Sigmoid colon (tissue), 7 donors: ENCODE results near the gene GSTT4. TPM values are rescaled to one million over a fixed set of nuclear protein-coding genes. Genes with fewer than 3 reads are reported as not detected.
A peak's percentile ranks its signal among the peaks of the same experiment; 100 is the strongest.
"Not testable (repeated sequence)": the region's sequence is repeated elsewhere in the genome, so short reads cannot be mapped to it uniquely, and the experiment has no call there.

Experiments
- DNase-seq: peaks from one replicate; pipeline ENCODE4 v3.0.0-alpha.2; 2019
- H3K27ac ChIP-seq, 4 donors: fragments of 200-600 bp; sonication (generic); one replicate each; pipeline ENCODE4 v1.5.1; 2016 to 2019; ENCODE audit warnings: mild to moderate bottlenecking in 1 of 4
- H3K27me3 ChIP-seq, 3 donors: fragments of 200-600 bp; sonication (generic); one replicate each; pipeline ENCODE4 v1.5.1; 2019; ENCODE audit warnings: mild to moderate bottlenecking in 1 of 3
- H3K36me3 ChIP-seq, 4 donors: fragments of 200-600 bp; sonication (generic); one replicate each; pipeline ENCODE4 v1.5.1; 2016 to 2019
- H3K4me1 ChIP-seq, 4 donors: fragments of 200-600 bp; sonication (generic); one replicate each; pipeline ENCODE4 v1.5.1; 2017 to 2019
- H3K4me3 ChIP-seq, 4 donors: fragments of 200-600 bp; sonication (generic); one replicate each; pipeline ENCODE4 v1.5.1; 2017 to 2019; ENCODE audit warnings: mild to moderate bottlenecking in 2 of 4, moderate library complexity in 1 of 4
- H3K9me3 ChIP-seq, 4 donors: fragments of 200-600 bp in 3 of 4; sonication (generic) in 3 of 4; one replicate each; pipeline versions ENCODE4 v1.5.1 to v1.6.1; 2013 to 2019
- EP300 ChIP-seq, 4 donors: sonication (generic); formaldehyde crosslinking; IDR thresholded peaks; one replicate each; pipeline ENCODE4 v1.6.1; 2017; ENCODE audit warnings: antibody characterized with exemption in 4 of 4
- POLR2A ChIP-seq, 2 donors: fragments of 450-650 bp; IDR thresholded peaks; one replicate each; pipeline ENCODE4 v1.6.1; 2016; ENCODE audit warnings: antibody characterized with exemption in 2 of 2, mild to moderate bottlenecking in 2 of 2, moderate library complexity in 2 of 2
- POLR2AphosphoS5 ChIP-seq, 4 donors: sonication (generic); formaldehyde crosslinking; IDR thresholded peaks; one replicate each; pipeline ENCODE4 v1.6.1; 2017; ENCODE audit warnings: antibody characterized with exemption in 4 of 4
- WGBS, 2 donors: extraction: QIAGEN DNeasy Blood & Tissue Kit; methylation state at CpG; one replicate each; pipeline ENCODE4 v1.1.7; 2013; 5-methylcytosine and 5-hydroxymethylcytosine counted together
- intact Hi-C: fragments of 100-400 bp; cut with DNase I; formaldehyde crosslinking; loops from one replicate; pipeline ENCODE4 v1.15.1; 2023
- polyA plus RNA-seq, 3 donors: library from polyadenylated mRNA; stranded (reverse); fragments of 200-250 nt; gene quantifications; one replicate each; pipeline ENCODE4 v1.2.3, GENCODE V29; 2013
- total RNA-seq, 4 donors: library from RNA; depleted of rRNA; stranded (reverse); fragments of >200 nt; gene quantifications; one replicate each; pipeline ENCODE4 v1.1.0, GENCODE V29; 2016
- TF ChIP-seq, protein P1 (sequence below), 4 experiments: fragments of 450-650 bp in 3 of 4; fragments of 200-600 bp in 1 of 4; IDR thresholded peaks; one replicate each; pipeline ENCODE4 v1.5.1; 2016 to 2019; ENCODE audit warnings: antibody characterized with exemption in 4 of 4, mild to moderate bottlenecking in 3 of 4, moderate library complexity in 2 of 4
- donor health status: healthy with polysubstance abuse.
- donor health status: Bipolar disorder and iron deficiency.
- donor health status: healthy.

Gene GSTT4
- total and polyA plus RNA-seq, 7 donors, result not detected

DNA sequence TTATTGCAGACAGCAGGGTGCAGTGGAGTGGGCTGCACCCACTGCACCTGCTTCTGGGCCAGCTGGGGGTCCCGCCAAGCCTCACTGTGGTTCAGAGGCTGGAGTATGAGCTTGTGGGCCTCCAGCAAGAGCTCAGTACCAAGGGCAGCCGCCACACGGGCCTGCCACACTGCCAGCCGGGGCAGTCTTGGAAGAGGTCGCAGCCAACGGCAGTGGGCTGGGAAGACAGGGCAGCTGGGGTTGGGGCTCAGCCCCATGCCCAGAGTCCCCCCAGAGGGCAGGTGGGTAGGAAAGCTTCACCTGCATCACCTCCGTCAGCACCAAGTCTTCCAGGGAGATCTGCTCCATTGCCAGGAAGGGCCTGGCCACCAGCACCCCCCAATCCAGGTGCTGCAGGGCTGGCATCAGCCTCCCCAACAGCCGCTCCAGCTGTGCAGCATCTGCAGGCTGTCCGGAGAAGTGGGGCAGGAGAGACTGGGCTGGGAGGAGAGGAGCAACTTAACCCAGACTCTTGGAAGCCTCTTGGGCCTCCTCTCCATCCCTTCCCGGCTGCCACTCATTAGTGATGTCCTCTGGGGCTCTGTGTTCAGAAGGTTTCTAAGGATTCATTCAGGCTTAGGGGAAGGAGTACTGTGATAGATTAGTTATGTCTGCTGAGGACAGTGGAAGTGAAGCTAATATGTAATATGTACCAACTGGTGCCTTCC, 1.1 kb upstream of the GSTT4 start:
- intact Hi-C loops, result no loop called here
- Histone ChIP-seq H3K9me3 (no peaks in the 10 kb centered on the region), H3K27ac (peak overlapping the region in 1 of 4 donors; percentile 66), H3K27me3 (no peaks in the 10 kb centered on the region), H3K4me3 (no peak overlapping the region), H3K4me1 (peaks cover 0 to 10% (median 4%) of the 10 kb centered on the region in 4 donors), H3K36me3 (no peaks in the 10 kb centered on the region)
- TF ChIP-seq, protein P1, sequence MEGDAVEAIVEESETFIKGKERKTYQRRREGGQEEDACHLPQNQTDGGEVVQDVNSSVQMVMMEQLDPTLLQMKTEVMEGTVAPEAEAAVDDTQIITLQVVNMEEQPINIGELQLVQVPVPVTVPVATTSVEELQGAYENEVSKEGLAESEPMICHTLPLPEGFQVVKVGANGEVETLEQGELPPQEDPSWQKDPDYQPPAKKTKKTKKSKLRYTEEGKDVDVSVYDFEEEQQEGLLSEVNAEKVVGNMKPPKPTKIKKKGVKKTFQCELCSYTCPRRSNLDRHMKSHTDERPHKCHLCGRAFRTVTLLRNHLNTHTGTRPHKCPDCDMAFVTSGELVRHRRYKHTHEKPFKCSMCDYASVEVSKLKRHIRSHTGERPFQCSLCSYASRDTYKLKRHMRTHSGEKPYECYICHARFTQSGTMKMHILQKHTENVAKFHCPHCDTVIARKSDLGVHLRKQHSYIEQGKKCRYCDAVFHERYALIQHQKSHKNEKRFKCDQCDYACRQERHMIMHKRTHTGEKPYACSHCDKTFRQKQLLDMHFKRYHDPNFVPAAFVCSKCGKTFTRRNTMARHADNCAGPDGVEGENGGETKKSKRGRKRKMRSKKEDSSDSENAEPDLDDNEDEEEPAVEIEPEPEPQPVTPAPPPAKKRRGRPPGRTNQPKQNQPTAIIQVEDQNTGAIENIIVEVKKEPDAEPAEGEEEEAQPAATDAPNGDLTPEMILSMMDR (IDR thresholded peaks at IDR 0.05), result no peak
- TF ChIP-seq EP300 (IDR thresholded peaks at IDR 0.05) (no peak), POLR2A (IDR thresholded peaks at IDR 0.05) (no peak)
- WGBS, 2 donors, result 84 to 95% methylated on average over 10 of the region's 10 CpGs
- no peak for DNase-seq

DNA sequence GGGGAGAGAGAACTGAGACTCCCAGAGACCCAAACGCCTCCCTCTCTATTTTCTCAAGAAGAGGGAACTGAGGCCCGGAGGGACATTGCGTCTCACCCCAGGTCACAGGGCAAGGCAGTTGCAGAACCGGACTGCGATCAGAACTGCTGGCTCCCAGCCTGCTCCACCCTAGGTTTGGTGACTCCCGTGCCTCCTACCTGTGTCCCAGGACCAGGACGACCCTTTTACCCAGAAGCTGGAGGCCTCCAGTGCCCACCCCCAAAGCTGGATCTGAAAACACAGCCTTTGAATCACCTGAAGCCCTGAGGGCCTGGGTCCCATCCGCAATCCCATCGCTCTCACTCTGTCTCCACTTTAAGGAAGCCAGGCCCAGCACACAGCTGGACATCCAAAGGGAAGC, 1.4 kb downstream of the GSTT4 start:
- Histone ChIP-seq H3K4me3 (no peak overlapping the region), H3K36me3 (no peaks in the 10 kb centered on the region), H3K9me3 (no peaks in the 10 kb centered on the region), H3K27ac (no peak overlapping the region), H3K27me3 (no peaks in the 10 kb centered on the region), H3K4me1 (peaks cover 0 to 10% (median 4%) of the 10 kb centered on the region in 4 donors)
- DNase-seq, result peak; percentile 69
- TF ChIP-seq, protein P1 (IDR thresholded peaks at IDR 0.05), result no peak
- TF ChIP-seq EP300 (IDR thresholded peaks at IDR 0.05), result no peak
- 78 to 89% methylated on average over 9 of the region's 9 CpGs for WGBS, 2 donors
- intact Hi-C loops, result no loop called here

DNA sequence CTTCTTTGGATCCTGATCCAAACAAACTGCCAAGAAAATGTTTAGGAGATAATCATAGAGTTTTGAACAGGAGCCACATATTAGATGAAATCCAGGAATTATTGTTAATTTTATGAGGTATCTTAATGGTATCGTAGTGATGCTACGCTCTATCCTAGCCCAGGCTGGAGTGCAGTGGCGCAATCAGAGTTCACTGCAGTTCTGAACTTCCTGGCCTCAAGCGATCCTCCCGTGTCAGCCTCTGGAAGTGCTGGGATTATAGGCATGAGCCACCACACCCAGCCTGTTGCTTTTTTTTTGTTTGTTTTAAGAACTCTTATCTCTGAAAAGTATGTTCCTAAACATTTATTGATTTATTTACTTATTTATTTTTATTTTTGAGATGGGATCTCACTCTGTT, 2.4 kb downstream of the GSTT4 start:
- H3K9me3 ChIP-seq, result no peaks in the 10 kb centered on the region
- H3K4me1 ChIP-seq, result peaks cover 0 to 10% (median 4%) of the 10 kb centered on the region in 4 donors
- 39 to 78% methylated on average over 5 of the region's 5 CpGs for WGBS, 2 donors
- intact Hi-C loops, result no loop called here
- H3K27ac ChIP-seq, result no peak overlapping the region
- no peaks in the 10 kb centered on the region for H3K36me3 ChIP-seq
- no peaks in the 10 kb centered on the region for H3K27me3 ChIP-seq
- DNase-seq, result no peak
- TF ChIP-seq EP300 (IDR thresholded peaks at IDR 0.05), result no peak
- no peak for TF ChIP-seq POLR2A (IDR thresholded peaks at IDR 0.05)
- no peak for TF ChIP-seq POLR2AphosphoS5 (IDR thresholded peaks at IDR 0.05)
- TF ChIP-seq, protein P1 (IDR thresholded peaks at IDR 0.05), result no peak
- no peak overlapping the region for H3K4me3 ChIP-seq

DNA sequence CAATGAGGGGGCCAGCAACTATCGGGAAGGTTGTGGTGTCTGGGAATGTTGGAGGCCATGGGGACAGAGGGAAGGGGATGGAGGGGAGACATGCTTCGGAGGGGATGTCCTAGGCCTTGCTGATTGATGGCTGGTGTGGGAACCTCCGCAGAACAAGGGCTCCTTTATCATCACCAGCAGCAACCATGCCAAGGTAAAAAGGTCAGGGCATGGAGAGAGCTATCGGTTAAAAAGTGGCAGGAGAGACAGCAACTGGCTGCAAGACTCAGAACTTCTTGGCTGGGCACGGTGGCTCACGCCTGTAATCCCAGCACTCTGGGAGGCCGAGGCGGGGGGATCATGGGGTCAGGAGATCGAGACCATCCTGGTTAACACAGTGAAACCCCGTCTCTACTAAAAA, 3.0 kb downstream of the GSTT4 start:
- no peak for TF ChIP-seq POLR2A (IDR thresholded peaks at IDR 0.05)
- TF ChIP-seq, protein P1 (IDR thresholded peaks at IDR 0.05), result no peak
- no peak for TF ChIP-seq POLR2AphosphoS5 (IDR thresholded peaks at IDR 0.05)
- no peak for TF ChIP-seq EP300 (IDR thresholded peaks at IDR 0.05)

DNA sequence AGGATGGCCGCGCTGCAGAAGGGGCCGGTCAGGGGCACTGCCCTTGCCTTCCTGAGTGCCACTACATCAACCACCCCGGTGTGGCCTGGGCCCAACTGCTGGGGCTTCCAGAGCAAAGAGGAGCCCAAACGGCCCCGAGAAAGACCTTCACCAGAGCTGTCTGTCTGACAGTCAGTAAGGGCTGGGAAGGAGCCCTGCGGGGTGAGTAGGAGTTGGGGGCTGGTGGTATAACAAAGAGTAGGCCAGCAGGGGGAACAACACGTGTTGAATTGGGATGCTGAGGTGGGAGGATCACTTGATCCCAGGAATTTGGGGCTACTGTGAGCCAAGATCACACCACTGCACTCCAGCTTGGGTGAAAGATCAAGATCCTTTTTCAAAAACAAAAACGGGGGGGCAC, 3.9 kb downstream of the GSTT4 start:
- H3K36me3 ChIP-seq, result no peaks in the 10 kb centered on the region
- H3K4me3 ChIP-seq, result no peak overlapping the region
- H3K27ac ChIP-seq, result no peak overlapping the region
- TF ChIP-seq, protein P1 (IDR thresholded peaks at IDR 0.05), result no peak
- TF ChIP-seq POLR2AphosphoS5 (IDR thresholded peaks at IDR 0.05), result no peak
- TF ChIP-seq EP300 (IDR thresholded peaks at IDR 0.05), result no peak
- TF ChIP-seq POLR2A (IDR thresholded peaks at IDR 0.05), result no peak
- intact Hi-C loops, result no loop called here
- 79 to 88% methylated on average over 9 of the region's 9 CpGs for WGBS, 2 donors
- H3K9me3 ChIP-seq, result no peaks in the 10 kb centered on the region
- H3K27me3 ChIP-seq, result no peaks in the 10 kb centered on the region
- DNase-seq, result no peak
- H3K4me1 ChIP-seq, result peaks cover 0 to 10% (median 4%) of the 10 kb centered on the region in 4 donors

More for the DNA sequence above, 3.0 kb downstream of the GSTT4 start:
- DNase-seq, result no peak
- Histone ChIP-seq H3K9me3 (no peaks in the 10 kb centered on the region), H3K36me3 (no peaks in the 10 kb centered on the region), H3K27me3 (no peaks in the 10 kb centered on the region), H3K4me1 (peaks cover 0 to 10% (median 4%) of the 10 kb centered on the region in 4 donors), H3K4me3 (no peak overlapping the region), H3K27ac (no peak overlapping the region)
- intact Hi-C loops, result no loop called here
- WGBS, 2 donors, result 88 to 93% methylated on average over 10 of the region's 10 CpGs

DNA sequence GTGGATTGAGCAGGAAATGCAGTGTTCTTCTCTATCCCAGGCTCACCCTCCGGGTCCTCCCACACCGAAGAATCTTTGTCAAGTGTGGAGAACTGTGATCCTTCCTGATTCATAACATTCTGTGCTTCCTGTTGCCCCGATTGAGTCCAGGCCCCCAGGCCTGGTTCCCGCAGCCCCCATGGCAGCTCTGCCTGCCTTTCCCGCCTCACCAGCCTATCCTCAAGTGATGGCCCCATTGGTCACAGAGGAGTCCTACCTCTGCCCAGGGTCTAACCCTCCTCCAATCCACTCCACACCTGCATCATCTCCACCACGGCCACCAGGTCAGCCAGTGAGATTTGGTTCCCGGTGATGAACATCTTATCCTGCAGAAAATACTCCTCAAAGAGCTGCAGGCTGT, 5.5 kb downstream of the GSTT4 start:
- WGBS, 2 donors, result 86 to 90% methylated on average over 7 of the region's 7 CpGs
- H3K27me3 ChIP-seq, intact Hi-C loops, H3K36me3 ChIP-seq, DNase-seq, H3K4me3 ChIP-seq, H3K9me3 ChIP-seq, H3K27ac ChIP-seq, H3K4me1 ChIP-seq: not testable (repeated sequence)
